Fibroblast of the aortic adventitia (primary cell): Measurements from ENCODE around the gene MRPS26. TPM values are rescaled to one million over a fixed set of nuclear protein-coding genes. Genes with fewer than 3 reads are reported as not detected.
A peak's percentile ranks its signal among the peaks of the same experiment; 100 is the strongest.

Experiments used
- DNase-seq: peaks from one replicate; pipeline ENCODE4 v3.0.0-alpha.2; 2010; ENCODE audit warnings: low read depth
- H3K4me3 ChIP-seq: 2 replicates; pipeline ENCODE4 v1.5.1; 2011; ENCODE audit warnings: low read depth, mild to moderate bottlenecking, control low read depth, low read length, moderate library complexity
- CTCF ChIP-seq: IDR thresholded peaks from 2 replicates; pipeline ENCODE4 v1.5.1; 2011; ENCODE audit warnings: mild to moderate bottlenecking, low read length, control low read depth, inconsistent platforms; ENCODE audit not compliant: insufficient read depth
- total RNA-seq: library from RNA; depleted of rRNA; stranded (reverse); fragments of >200 nt; gene quantifications from 2 replicates; pipeline ENCODE4 v1.2.3, GENCODE V29; 2012; ENCODE audit warnings: low replicate concordance

Gene MRPS26
- total RNA-seq, 1 donor: 19.1 TPM

DNA sequence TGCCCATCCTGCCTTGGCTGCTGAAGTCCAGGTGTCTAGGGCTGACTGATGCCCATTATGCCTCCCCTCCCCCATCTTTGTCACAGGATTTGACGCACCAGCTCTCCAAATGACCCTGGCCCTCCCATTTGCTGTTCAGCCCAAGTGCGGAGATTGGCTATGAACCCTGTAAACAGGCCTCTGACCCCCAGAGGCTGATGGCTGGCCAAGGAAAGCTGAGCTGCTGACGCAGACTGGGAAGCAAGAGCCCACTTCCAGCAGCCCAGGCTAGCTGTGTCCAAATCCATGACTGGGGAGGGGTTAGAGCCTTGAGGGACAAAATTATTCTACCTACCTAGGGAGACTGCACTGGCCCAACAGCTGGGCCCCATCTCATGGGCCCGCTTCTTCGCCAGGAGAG is 3.2 kb upstream of the MRPS26 start:
- DNase-seq: peak; percentile 13
- TF ChIP-seq CTCF: no peak
- no peak overlapping the region for H3K4me3 ChIP-seq

GRCh38 chr20:3043322-3043721 is 2.5 kb upstream of the MRPS26 start, which contains the start of gene GNRH2:
TSS of gene GNRH2 (plus strand) at chr20:3043622. CDS start at chr20:3044415, 793 bp downstream.
- DNase-seq: no peak
- H3K4me3 ChIP-seq: no peak within 1 kb of the TSS
- TF ChIP-seq CTCF: no peak

DNA sequence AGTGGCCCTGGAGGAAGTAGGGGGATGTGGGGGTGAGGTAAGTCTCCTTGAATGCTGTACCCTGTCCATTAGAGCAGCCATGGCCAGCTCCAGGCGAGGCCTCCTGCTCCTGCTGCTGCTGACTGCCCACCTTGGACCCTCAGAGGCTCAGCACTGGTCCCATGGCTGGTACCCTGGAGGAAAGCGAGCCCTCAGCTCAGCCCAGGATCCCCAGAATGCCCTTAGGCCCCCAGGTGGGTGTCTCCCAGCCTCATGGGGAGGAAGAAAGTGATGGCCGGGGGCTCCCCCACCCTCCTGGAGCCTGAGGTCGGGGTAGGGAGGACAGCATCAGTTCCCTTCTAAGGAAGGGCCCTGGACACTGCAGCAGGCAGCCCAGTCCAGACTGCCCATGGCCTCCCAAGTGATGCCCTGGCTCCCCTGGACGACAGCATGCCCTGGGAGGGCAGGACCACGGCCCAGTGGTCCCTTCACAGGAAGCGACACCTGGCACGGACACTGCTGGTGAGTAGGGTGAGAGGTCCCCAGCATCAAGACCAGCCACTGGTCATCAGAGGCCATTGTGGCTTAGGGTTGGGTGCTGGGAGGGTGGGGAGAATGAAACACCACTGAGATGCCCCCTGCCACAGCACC is 1.4 kb upstream of the MRPS26 start:
- no peak for DNase-seq
- H3K4me3 ChIP-seq: no peak overlapping the region
- no peak for TF ChIP-seq CTCF

DNA sequence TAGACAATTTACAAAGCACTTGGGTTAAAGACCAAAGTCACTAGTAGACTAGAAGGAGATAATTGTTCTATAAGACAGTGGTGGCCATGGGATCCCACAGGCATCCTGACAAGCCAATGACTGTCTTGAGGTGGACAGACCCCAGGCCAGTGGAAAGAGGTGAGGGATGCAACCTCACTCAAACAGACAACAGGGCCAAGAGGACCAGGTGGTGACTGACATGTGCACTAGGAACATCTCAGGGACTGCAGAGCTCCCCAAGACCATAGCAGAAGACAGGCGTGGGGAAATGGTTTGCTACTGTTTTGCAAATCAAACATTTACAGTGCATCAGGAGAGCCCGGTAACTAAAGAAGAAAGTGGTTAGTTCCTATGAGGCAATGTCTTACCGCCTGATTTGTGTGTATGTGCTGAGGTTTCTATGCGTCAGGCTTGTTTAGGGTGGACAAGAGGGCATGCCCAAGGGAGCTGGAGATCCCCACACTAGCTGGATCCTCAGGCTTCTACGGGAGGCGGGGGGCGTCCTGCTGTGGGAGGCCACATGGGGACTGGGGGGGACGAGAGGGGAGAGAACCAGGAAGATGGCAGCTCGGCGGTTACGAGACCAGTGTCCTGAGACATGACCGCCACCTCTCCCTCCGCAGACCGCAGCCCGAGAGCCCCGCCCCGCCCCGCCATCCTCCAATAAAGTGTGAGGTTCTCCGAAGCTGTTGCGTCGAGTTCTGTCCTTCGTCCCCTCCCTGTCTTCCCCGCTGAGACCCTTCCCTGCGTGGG is 623 bp upstream of the MRPS26 start:
- peak; percentile 72 for DNase-seq
- H3K4me3 ChIP-seq: peak overlapping the region; percentile 90
- TF ChIP-seq CTCF: no peak

DNA sequence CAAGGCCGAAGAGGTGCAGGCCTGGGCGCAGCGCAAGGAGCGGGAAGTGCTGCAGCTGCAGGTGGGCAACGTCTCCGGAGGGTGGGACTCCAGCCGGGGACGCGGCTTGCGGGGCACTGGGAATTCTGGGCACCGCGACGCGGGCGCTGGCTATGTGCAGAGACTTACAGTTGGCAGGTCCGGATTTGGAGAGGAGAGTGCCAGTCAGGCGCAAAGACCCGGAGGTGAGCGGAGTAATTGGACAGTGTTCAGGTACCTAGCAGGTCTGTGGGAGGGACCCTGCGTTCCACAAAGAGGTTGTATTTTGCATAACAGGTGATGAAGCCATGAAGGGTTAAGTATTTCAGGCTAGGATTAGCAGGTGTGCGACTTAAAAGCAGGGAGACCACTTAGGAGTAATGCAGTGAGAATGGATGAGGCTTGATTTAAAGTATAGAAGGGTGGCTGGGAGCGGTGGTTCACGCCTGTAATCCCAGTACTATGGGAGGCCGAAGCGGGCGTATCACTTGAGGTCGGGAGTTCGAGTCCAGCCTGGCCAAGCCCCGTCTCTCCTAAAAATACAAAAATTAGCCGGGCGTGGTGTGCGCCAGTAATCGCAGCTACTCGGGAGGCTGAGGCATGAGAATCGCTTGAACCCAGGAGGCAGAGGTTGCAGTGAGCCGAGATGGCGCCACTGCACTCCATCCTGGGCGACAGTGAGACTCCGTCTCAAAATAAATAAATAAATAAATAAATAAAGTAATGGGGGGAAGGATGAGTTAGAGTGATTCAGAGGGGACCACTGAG is 1.0 kb downstream of the MRPS26 start:
- H3K4me3 ChIP-seq: peak overlapping the region; percentile 90
- peak; percentile 11 for DNase-seq

More for the DNA sequence above, 1.0 kb downstream of the MRPS26 start:
- TF ChIP-seq CTCF: no peak
